Measurements from ENCODE around the gene ZMIZ1.

Gene ZMIZ1

GRCh38 chr10:79254333-79255006, 185.7 kb downstream of the ZMIZ1 start:
- no peak for DNase-seq

DNA sequence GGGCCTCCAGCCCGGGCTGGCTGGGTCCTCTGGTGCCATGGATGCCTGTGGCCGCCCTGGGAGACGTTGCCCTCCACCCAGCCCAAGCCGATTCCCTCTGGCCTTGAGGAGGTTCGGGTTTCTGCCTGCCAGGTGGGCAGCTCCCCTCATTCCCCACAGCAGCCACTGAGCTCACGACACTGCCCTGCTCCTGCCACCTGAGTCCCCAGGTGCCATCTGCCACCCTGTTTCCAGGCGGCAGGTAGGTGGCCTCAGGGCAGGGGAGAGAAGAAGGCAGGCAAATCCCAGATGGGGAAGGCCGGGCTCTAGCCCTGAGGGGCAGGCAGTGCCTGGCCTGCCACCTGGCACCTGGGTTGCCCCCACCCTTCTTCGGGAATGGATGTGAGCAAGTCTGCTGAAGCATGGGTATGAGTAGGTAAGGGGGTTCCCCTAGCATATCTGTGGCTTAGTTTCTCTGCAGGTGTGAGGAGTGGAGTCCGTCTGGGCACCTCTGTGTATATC, 186.3 kb downstream of the ZMIZ1 start:
- DNase-seq: no peak

DNA sequence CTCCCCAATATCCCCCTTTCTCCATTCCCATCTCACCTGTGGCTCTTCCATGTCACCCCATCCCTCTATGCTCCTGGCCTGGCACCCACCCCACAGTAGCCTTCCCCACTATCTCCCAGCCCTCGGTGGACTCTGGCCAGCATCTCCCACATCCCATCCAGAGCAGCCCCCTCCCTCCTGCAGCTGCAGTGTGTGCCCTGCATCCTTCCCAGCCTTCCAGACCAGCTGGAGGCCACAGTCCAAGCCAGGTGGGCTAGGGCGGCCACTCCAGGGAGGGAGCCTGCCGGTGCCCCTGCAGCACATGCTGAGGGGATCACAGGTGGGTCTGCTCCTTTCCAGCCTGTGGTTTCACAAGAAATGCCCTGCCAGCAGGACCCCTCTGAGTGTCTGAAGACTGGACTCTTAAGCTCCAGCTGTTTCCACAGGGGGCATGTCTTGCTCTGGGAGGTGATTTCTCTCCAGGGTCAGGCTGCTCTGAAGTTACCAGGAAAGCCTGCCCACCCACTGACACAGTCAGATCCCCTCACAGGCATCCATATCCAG, 187.6 kb downstream of the ZMIZ1 start:
- DNase-seq: no peak

- no peak for DNase-seq
Measured at GRCh38 chr10:79258894-79259293, 190.1 kb downstream of the ZMIZ1 start.

DNA sequence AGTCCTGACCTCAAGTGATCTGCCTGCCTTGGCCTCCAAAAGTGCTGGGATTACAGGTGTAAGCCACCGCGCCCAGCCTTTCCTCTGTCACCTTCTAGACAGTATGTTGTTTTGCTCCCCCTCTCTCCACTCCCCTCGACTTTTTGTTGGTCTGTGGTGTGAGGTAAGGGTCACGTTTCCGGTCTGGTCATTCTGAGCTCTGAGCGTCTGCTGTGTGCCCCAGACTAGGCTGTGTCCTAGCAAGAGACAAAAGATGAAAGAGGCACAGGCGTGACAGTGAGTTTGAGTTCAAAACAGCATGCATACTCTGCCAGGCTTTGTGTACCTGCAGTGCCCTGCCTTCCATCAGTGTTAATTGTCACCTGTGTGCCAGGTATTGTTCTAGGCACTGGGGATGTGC, 191.1 kb downstream of the ZMIZ1 start:
- no peak for DNase-seq

DNA sequence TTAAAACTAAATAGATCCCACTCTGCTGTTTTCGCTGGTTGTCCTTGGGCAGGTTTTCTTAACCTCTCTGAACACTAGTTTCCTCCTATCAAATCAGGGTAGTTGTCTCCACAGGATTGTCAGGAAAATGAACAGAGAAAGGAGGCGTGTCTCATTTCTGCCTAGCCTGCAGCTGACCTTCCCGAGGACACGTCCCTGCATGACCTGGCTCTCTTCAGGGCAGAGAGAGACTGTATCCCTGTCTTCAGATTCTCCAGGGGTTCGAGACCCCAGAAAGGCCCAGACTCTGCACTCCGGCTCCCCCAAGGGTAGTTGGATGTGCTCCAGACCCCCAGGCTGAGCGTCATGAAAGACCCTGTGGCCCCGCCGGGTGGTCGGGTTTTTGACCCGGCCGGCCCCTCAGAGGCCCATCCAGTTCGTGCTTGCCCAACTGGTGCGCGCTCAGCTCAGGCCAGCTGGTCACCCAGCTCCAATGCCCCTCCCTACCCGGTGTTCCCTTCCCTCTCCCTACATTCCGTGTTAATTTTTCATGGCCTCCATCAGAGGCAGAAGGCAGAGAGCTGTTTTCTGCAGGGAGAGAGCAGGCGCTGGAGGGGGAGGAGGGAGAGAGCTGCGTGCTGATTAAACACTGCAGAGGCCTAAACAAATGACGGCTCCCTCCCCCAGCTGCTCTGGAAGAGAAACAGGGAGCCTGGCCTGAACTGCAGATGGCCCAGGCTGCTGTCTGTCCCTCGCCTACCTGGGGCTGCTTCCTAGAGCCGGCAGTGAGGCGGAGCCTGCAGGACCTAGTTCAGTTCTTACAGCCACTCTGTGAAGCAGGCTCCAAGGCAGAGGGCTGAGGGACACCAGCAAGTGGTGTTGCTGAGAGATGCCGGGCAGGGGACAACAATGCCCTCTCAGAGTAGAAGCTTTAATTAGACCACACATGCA, 192.3 kb downstream of the ZMIZ1 start:
- DNase-seq: no peak

- no peak for DNase-seq
Measured at GRCh38 chr10:79262131-79262530, 193.4 kb downstream of the ZMIZ1 start.

DNA sequence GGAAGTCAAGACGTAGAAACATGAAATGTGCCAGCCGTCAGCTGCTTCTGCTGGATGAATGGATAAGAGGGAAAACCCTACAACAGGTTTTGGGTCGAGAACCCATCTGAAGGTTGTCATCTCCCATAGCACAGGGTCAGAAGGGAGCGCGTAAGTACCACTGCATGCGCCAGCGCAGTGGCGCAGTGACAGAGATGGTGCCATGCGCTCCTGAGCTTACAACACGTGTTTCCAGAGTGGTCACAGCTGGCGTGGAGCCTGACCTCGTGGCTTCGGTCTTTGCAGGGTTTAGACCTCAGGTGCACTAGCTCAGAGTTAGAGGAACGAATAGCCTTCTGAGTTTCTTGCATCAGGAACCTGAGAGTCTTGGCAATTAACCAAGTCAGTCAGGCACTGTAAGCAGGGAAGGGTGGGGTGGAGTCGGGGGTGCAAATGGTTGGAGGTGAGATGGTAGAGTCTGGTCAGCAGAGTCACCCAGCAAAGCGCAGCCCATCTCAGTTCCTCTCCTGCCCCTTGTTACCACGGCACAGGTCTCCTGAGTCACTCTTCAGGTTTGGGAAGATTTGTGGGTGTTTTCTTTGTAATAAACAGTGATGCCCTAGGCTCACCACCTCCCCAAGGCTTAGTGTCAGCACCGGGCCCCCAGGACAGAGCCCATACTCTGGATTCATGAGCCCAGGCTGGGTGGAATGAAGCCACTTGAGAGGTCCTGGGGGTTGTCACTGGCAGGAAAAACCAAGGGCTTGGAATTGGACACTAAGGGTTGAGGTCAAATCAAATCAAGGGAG, 194.4 kb downstream of the ZMIZ1 start:
- DNase-seq: no peak

- no peak for DNase-seq
Measured at GRCh38 chr10:79263939-79264338, 195.2 kb downstream of the ZMIZ1 start.

GRCh38 chr10:79264942-79265341, 196.2 kb downstream of the ZMIZ1 start:
- no peak for DNase-seq

DNA sequence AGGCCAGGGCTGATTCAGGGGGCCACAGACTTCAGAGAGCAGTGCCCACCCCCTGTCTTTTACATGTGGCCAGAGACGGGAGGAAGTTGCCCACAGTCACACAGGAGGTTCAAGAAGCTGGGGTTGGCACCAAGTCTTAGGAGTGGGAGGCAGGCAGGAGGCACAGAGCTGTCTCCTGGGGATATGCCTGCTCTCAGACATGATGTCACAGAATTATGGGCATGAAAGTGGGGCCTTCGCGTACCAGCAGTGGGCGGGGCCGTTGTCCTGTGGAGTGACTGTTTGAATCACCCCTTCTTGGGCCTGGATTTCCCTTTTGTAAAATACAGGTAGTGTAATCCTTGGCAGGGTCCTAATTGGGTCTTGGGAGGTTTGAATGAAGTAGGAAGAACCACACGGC, 197.3 kb downstream of the ZMIZ1 start:
- no peak for DNase-seq

- DNase-seq: no peak
Measured at GRCh38 chr10:79266543-79267312, 198.0 kb downstream of the ZMIZ1 start.

- no peak for DNase-seq
Measured at GRCh38 chr10:79267499-79267898, 198.7 kb downstream of the ZMIZ1 start.

DNA sequence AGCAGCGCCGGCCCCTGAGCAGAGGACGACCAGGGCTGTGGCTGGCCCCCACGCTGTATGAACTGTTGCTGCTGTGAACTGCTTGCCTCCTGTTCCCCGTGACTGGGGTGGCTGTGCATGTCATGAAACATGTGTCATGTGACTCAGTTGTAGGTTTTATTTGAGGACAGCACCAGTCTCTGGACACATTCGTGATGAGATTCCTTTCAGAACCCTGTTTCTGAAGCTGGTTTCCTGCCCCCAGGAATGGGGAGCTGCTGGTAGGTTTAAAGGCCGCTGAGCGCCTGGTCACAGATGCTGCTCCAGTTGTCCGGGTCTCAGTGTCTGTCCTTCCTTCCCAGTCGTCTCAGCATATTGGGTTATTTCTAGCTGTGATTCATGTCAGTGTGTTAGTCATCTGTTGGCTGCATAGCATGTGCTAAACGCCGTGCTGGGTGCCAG, 199.4 kb downstream of the ZMIZ1 start:
- no peak for DNase-seq

DNA sequence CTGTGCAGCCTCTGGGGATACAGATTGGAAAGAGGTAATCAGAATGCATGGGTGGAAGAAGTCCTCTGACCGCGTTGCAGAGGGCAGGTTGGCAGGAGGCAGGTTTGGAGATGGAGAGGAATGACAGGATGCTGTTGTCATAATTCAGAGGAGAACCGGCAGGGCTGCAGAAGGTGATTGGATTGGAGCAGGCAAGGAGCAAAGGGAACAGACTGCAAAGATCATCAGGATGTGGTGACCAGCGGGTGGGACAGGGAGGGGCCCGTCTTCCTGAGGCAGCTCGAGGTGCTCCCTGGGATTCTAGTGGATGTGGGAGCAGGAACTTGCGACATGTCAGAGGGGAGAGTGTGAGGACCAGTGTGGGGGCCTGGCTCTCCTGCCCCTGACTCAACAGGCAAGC, 200.0 kb downstream of the ZMIZ1 start:
- no peak for DNase-seq

GRCh38 chr10:79269443-79269842, 200.7 kb downstream of the ZMIZ1 start:
- no peak for DNase-seq

GRCh38 chr10:79269969-79270368, 201.2 kb downstream of the ZMIZ1 start:
- DNase-seq: no peak

- no peak for DNase-seq
Measured at GRCh38 chr10:79270466-79271246, 201.9 kb downstream of the ZMIZ1 start.

DNA sequence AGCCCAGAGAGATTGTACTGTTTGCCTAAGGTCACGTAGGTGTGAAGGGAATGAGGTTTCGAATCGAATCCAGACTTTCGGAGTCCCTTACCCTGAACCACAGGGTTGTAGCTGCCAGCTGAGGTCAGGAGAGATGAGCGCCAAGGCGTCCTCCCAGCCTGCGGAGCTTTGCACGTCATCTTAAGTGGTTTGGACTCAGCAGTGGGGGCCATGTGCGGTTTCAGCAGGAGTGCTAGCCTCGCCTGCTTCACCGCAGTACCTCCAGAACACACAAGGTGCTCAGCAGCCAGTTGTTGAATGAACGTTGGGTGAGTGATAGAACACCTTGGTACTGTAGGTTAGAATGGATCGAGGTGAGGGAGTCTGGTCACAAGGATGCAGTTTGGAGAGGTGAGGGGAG, 203.6 kb downstream of the ZMIZ1 start:
- no peak for DNase-seq

DNA sequence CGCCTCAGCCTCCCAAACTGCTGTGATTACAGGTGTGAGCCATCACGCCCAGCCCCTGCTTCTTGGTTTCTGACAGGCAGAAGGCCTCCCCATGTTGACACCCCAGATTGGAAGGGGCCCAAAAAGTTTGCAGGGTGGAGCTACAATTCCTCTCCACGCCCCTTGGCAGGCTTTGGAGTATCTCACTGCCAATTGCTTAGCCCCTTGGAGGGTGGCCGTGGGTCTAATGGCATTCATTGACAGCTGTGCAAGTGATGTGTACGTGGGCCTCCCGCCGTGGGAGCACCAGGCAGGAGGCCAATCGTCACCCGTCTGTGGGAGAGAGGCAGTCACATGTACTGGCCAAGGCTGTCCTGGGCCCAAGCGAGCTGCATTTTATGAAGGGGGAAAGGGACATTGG, 204.8 kb downstream of the ZMIZ1 start:
- no peak for DNase-seq
